Activated CD4-positive, alpha-beta T cell treated with anti-CD3 and anti-CD28 coated beads, Interleukin-2, Interleukin-6, amounts not matched to agents 100 ng/mL and 50 ng/mL, durations not matched to agents 16 hours and 8 hours (primary cell): ENCODE results near the gene PTPDC1.

ENCODE experiments used
- DNase-seq: peaks from one replicate; pipeline ENCODE4 v3.0.0-alpha.2; 2020

PTPDC1 gene

DNA sequence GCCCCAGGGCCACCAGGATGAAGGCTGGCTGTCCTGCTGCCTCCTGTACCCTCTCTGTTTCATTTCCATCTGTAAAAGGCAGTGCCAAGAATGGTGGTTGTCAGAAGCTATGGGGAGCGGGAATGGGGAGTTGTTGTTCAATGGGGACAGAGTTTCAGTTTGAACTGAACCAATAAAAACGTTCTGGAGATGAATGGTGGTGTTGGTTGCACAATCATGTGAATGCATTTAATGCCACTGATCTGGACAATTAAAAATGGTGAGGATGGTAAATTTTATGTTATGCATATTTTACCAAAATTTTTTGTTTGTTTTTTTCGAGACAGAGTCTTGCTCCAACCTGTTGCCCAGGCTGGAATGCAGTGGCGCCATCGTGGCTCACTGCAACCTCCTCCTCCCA, 58.1 kb downstream of the PTPDC1 start:
- no peak for DNase-seq

DNA sequence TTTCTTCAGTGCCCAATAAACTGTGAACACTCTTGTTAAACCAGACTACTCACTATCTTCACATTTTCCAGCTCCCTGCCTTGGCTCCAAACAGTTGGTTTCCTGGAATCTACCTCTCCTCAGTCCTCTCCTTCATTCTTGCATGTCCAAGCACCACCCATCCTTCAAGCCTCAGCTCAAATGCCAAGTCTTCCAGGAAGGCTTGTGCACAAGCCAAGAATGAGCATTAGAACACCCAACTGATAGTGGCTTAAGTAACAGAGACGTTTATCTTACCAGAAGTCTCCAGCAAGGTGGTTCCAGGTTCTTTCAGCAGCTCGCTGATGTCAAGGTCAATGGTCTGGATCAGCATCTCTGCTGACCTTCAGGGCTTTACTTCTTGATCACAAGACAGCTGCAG, 60.1 kb downstream of the PTPDC1 start:
- DNase-seq: no peak

DNA sequence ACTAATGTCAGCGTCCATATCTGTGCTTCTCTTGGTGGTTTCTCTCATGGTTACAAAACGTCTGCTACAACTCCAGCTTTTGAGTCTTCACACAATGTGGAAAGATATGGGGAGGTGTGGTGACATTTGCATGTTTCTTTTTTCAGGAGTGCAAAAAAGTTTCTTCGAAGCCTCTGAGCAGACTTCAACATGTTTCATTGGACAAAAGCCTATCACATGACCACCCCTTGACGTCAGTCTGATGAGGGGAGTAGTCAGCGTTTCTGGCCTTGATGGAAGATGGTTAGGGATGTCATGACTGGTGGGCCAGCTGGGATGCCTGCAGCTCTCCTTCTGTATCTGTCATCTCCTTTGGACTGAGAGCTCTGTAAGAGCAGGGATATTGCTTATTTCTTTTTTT, 61.4 kb downstream of the PTPDC1 start:
- DNase-seq: no peak

DNA sequence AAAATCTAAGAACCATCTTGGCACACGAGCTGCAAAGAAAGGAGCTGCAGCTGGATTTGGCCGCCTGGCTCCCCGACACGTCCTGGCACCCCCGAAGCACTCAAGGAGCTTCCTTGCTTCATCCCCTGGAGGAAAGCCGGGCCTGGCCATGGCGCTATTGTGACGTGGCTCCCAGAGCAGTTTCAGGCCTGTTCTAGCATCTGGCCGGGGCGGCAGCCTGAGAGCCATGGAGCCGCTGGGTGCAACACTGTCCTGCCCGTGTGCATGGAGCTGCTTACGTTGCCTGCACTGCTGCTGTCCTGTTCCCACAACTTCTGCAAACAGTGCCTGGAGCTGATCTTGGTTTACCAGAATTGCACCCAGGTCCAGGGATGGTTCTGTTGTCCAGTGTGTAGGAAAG, 63.5 kb downstream of the PTPDC1 start:
- DNase-seq: no peak

DNA sequence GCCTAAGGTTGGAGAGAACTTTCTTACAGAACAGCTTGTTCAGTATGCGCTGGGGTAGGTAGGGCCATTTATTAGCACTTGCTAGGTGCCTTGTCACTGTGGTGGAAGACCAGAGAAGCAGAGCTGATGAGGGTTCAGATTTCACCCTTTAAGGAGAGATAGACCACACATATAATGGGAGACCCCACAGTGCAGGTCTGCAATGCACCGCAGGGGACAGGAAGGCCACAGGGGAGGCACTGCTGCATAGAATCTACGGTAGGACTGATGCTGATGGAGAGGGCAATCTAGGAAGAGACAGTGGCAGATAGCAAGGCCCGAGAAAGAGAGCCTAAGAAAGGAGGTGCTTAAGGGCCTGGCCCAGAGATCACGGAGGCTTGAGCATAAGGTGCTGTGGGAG, 64.2 kb downstream of the PTPDC1 start:
- no peak for DNase-seq

DNA sequence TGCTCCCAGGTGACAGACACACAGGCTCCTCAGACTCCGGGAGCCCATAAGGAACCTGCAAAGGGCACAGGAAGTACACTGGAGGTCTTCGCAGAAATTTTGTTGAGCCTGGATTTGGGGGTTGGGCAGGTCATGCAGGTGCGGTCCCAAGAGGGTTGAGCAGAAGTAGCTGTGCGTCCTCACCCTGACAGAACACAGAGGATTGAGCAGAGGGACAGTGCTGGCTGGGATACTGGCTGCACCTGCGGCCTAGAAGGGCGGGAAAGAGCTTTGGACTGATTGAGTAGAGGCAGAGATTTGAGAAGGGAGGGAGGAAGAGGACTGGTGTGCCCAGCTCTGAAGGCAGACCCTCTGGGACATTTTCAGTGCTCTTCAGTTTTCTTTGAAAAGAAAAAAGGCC, 65.4 kb downstream of the PTPDC1 start:
- no peak for DNase-seq

DNA sequence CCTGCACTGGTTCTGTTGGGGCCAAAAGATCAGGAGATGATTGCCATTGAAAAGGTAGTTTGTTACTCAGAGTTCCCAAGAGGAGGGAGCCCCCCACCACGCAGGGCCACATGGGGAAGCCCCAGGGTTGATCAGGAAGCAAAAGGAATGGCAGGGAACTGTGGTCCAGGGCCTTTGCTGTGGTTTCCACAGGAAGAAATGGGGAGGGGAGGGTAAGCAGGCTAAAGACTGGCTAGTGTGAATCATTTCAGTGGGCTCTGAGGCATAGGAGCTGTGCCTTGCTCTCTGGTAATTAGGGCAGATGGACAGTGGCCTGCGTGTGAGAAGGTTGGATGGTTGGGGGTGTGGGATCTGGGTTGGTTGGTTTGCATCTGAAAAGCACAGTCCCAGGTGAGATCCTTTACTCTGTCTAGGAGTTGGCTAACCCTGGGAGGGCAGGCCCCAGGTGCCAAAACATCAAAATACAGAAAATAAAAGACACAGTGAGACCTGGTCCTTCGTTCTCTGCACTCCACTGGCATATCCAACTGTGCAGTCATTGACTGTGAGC, 66.1 kb downstream of the PTPDC1 start:
- DNase-seq: no peak

DNA sequence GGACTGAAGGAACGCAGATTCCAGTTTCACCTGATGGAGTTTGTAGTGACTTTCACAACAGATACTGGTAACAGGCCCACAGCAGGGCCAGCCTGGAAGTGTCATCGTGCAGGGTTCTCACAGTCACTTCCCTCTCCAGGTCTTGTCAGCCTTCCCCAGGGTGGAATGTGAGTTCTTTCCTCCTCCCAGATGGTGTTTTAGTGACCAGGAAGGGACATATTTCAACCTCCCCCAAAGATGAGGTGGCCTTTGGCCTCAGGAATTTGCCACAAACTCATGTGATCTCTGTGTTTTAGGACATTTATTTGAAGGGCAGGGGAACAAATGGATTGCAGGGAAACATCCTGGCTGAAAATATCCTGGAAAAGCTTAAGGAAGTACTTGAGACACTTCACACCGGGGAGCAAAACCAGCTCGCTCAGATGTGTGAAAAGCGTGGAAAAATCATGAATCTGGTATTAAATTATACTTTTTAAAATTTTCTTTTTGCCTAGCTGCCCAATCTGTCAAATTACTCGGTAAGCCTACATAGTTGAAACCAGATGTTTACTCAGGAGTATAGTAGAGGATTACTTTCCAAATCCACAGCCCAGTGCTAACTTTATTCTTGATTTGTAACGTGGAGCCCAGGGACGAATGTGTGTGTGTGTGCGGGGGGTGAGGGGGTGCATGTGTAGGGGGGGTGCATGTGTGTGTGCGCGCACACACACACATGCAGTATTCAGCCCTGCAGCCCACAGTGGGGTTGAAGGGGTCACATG, 66.8 kb downstream of the PTPDC1 start:
- DNase-seq: no peak

DNA sequence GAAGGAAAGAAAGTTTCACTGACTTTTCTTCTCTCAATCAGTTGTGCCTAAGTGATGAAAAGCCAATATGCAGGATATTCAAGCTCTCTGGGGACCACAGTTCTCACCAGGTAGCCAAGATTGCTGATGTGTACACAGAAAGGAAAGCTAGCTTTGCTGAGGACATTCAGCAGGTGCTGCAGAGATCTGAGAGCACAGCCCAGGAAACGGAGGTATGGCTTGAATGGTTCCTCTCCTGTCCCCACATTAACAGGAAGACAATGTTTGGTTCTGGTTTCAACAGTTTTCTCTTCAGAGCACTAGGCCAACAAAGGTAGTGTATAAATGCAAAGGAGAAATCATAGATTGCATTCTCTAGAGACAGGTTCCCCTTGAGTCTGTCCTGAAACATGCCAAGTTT, 69.6 kb downstream of the PTPDC1 start:
- no peak for DNase-seq

DNA sequence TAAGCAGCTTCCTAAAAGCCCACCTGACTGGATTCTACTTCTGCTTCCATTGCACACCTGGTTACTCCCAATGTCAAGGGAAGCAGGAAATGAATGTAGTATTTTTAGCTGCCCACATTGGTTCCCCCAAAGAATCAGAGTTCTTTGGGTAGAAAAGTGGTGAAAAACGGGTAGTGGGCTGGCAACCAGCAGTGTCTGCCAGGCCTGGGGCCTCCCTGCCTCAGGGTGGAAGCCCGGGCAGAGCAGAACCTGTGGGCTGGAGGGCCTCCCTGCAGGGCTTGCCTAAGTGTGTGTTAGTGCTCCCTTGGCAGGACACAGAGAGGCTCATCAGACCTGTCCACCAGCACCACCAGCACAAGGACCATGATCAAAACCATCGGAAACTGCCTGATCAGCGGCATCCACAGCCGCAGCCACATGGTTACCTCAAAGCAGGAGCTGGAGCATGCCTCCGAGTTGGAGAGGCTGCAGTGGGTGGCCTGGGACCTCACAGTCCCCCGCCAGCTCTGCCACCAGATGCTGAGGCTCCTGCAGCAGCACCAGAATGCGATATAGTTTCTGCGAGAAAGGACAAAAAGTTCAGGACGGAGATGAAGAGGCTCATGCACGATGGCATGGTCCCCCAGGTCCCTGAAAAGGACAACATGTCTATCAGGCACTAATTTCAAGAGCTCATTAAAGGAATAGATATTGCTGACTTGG, 72.2 kb downstream of the PTPDC1 start:
- no peak for DNase-seq

DNA sequence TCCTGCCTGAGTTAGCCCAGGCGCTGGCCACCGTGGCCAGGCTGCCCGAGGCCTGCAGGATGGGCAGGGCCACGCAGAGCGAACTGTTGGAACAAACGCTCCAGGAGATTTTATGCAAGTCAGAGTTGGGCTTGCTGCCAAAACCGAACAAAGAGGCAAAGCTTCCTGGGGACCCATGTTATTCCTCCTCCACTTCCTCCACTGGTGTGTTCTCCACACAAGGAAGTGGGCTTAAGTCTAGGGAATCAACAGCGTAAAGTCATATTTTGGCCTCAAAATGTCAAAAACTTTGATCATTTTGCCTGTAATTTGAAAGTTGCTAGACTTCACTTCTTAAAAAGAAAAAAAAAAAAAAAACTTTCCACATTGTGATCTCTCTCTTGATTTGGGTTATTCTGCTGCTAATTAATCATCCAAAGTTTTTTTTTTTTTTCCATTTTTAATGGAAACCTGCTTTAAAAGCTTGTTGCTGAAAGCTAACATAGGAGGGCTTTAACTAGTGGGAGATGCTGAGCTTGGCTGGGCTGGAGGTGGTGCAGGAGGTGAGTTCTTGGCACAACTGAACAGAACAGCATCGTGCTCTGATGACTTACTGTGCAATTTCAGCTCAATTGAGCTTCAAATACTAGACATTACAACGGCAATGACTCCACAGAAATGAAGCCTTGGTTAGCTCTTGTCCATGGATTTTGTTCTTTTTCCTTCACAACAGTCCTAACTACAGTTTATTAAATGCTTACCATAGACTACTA, 73.0 kb downstream of the PTPDC1 start:
- DNase-seq: no peak
